GM12878 (cell line): ENCODE results near the gene NPHS2.

ENCODE experiments used
- HDAC6 ChIP-seq: fragments of 200-600 bp; sonication (generic); IDR thresholded peaks from one replicate; pipeline ENCODE4 v1.8.0; 2017; ENCODE audit warnings: antibody characterized with exemption; ENCODE audit not compliant: unreplicated experiment
- RAD21 ChIP-seq: IDR thresholded peaks from 2 replicates; pipeline ENCODE4 v1.6.1; 2011; ENCODE audit warnings: mild to moderate bottlenecking, low read depth, low read length, moderate library complexity; ENCODE audit not compliant: insufficient read depth
- TF ChIP-seq, protein P1 (sequence below), 3 experiments: IDR thresholded peaks in 2 of 3; conservative IDR thresholded peaks in 1 of 3; 2 replicates each; pipeline ENCODE4 v1.5.1; 2011; ENCODE audit warnings: low read depth in 3 of 3, low read length in 3 of 3, mild to moderate bottlenecking in 3 of 3, control low read depth in 2 of 3, moderate library complexity in 2 of 3, inconsistent platforms in 1 of 3, mixed read lengths in 1 of 3; ENCODE audit not compliant: control insufficient read depth in 2 of 3, insufficient read depth in 1 of 3; ENCODE audit errors: extremely low read depth in 1 of 3

DNA sequence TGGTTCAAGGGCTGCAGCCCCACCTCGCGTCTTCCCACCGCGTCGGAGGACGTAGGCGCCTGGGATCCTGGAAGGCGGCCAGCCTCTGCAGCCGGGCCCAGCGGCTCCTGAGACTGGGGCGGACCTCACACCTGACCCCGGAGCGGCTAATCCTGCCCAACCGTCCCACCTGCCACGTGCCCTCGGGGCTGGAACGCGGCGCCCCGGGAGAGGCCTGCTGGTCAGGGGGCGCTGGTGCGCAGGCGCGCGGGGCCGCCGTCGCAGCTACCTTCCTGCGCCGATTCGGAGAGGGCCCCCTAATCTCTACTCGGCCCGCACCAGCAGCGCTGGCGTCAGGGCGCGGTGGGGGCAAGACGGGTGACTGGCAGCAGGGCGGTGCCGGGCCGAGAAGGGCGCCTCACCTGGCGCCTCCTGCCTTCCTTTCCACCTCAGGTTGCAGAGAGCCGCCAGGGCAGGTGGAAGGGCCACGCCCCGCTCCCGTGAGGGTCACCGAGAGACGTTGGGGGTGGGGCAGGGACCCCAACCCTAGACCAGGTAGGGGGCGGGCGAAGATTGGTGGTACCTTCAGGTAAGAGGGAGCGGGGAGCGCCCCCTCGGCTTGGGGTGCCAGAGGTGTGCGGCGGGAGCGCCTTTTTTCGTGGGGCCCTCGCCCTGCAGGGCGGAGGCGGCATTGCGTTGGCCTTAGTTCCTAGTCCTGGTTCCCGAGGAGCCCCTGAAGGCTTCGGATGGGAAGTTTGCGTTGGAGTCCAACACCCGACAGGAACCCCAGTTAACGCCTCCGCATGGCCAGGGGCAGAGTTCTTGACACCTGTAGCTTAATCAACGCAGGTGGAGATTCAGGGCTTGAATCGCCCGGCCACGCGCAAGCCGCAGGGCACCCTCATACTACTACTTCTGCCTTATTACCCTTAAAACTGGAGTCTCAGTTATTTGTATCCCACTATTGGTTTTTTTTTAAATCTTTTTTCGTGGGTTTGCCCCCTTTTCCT is 16.1 kb upstream of the NPHS2 start, which contains the start of gene TDRD5:
- TF ChIP-seq HDAC6 = no peak
- TF ChIP-seq, protein P1, sequence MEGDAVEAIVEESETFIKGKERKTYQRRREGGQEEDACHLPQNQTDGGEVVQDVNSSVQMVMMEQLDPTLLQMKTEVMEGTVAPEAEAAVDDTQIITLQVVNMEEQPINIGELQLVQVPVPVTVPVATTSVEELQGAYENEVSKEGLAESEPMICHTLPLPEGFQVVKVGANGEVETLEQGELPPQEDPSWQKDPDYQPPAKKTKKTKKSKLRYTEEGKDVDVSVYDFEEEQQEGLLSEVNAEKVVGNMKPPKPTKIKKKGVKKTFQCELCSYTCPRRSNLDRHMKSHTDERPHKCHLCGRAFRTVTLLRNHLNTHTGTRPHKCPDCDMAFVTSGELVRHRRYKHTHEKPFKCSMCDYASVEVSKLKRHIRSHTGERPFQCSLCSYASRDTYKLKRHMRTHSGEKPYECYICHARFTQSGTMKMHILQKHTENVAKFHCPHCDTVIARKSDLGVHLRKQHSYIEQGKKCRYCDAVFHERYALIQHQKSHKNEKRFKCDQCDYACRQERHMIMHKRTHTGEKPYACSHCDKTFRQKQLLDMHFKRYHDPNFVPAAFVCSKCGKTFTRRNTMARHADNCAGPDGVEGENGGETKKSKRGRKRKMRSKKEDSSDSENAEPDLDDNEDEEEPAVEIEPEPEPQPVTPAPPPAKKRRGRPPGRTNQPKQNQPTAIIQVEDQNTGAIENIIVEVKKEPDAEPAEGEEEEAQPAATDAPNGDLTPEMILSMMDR (IDR thresholded peaks at IDR 0.05 in 2 of 3, conservative IDR thresholded peaks at IDR 0.05 in 1 of 3; ENCODE audit: control insufficient read depth in 2 of 3, extremely low read depth in 1 of 3, insufficient read depth in 1 of 3, low read depth in 3 of 3, low read length in 3 of 3) = no peak
- TF ChIP-seq RAD21 = no peak
